Cardiac muscle cell (in vitro differentiated cells and primary cell): ENCODE results near the gene RPS29. TPM values are rescaled to one million over a fixed set of nuclear protein-coding genes. Genes with fewer than 3 reads are reported as not detected.

Source experiments
- DNase-seq, 2 donors: peaks; one replicate each; pipeline versions ENCODE4 v3.0.0 to v3.0.0-alpha.2; 2010 to 2017; ENCODE audit warnings: low read depth in 1 of 2, low spot score in 1 of 2
- H3K27ac ChIP-seq: fragments of 200-600 bp; sonication (generic); 2 replicates; pipeline ENCODE4 v1.5.1; 2016
- H3K27me3 ChIP-seq: fragments of 200-600 bp; sonication (generic); 2 replicates; pipeline ENCODE4 v1.6.0; 2016; ENCODE audit warnings: control low read depth
- H3K36me3 ChIP-seq: fragments of 200-600 bp; sonication (generic); 2 replicates; pipeline ENCODE4 v1.5.1; 2016; ENCODE audit warnings: control low read depth
- H3K4me1 ChIP-seq: fragments of 200-600 bp; sonication (generic); 2 replicates; pipeline ENCODE4 v1.8.1; 2017; ENCODE audit warnings: low read depth, mild to moderate bottlenecking, mixed run types
- H3K4me3 ChIP-seq: fragments of 200-600 bp; sonication (generic); 2 replicates; pipeline ENCODE4 v1.5.1; 2016; ENCODE audit warnings: mild to moderate bottlenecking
- H3K9me3 ChIP-seq: fragments of 200-600 bp; sonication (generic); 2 replicates; pipeline ENCODE4 v1.5.1; 2017; ENCODE audit warnings: low read depth, mild to moderate bottlenecking, control low read depth
- polyA plus RNA-seq: library from polyadenylated mRNA; unstranded; fragments of >200 nt; fragmentation: Nextera tagmentation; extraction: Ambion mirVana; gene quantifications from 2 replicates; pipeline ENCODE4 v1.2.1, GENCODE V29; 2016
- total RNA-seq: library from RNA; depleted of rRNA; stranded (reverse); fragments of >200 nt; gene quantifications from 2 replicates; pipeline ENCODE4 v1.2.3, GENCODE V29; 2016
- TF ChIP-seq, protein P1 (sequence below): IDR thresholded peaks from 2 replicates; pipeline ENCODE4 v1.5.1; 2012; ENCODE audit warnings: low read depth, mild to moderate bottlenecking, low read length

Gene RPS29
- total RNA-seq (498 and 2,037 TPM in 2 replicates), polyA plus RNA-seq (1,089 and 1,188 TPM in 2 replicates)

DNA sequence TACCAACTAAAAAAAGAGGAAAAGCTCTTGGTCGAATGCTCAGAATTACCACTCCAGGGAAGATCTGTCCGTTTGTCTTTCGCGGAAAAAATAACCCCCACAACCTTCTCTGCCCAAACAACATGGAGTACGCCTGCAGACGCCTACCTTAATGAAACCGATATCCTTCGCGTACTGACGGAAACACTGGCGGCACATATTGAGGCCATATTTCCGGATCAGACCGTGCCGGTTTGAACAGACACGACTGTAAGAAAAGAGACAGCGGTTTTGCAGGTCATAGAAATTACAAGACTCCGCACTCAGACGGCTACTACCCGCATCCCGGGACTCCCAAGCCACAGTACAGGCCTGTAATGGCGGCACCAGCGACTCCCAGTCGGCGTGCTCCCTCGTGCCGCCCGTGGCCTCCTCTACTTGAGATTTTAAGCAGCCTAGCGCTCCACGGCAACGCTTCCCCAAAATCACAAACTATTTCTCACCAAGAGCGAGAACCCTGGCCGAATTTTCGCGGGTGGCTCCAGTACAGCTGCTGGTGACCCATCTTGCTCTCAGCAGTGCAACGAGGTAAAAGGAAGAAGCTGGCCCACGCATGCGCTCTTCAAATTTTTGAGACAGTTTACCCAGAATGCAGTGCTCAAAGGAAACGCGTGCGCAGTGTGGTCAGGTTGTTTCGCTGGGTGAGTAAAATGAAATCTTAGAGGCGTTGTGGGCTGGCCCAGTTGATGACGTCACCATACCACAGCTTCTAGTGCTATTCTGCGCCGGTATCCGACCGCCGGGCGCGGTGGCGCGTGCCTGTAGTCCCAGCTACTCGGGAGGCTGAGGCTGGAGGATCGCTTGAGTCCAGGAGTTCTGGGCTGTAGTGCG is at the start of gene RPS29:
RPS29 (minus strand) TSS at position 578 of the 870 bp plus-strand sequence; CDS start at position 544, 34 bp downstream.
- TF ChIP-seq, protein P1, sequence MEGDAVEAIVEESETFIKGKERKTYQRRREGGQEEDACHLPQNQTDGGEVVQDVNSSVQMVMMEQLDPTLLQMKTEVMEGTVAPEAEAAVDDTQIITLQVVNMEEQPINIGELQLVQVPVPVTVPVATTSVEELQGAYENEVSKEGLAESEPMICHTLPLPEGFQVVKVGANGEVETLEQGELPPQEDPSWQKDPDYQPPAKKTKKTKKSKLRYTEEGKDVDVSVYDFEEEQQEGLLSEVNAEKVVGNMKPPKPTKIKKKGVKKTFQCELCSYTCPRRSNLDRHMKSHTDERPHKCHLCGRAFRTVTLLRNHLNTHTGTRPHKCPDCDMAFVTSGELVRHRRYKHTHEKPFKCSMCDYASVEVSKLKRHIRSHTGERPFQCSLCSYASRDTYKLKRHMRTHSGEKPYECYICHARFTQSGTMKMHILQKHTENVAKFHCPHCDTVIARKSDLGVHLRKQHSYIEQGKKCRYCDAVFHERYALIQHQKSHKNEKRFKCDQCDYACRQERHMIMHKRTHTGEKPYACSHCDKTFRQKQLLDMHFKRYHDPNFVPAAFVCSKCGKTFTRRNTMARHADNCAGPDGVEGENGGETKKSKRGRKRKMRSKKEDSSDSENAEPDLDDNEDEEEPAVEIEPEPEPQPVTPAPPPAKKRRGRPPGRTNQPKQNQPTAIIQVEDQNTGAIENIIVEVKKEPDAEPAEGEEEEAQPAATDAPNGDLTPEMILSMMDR, result no peak
- Histone ChIP-seq H3K27ac (peak within 1 kb of the TSS; percentile 91), H3K36me3 (peaks cover 6% of the 10 kb centered on the region), H3K4me1 (peaks cover 12% of the 10 kb centered on the region), H3K4me3 (peak within 1 kb of the TSS; percentile 84), H3K27me3 (no peaks in the 10 kb centered on the region), H3K9me3 (no peaks in the 10 kb centered on the region)
- peak; percentile 99 for DNase-seq

DNA sequence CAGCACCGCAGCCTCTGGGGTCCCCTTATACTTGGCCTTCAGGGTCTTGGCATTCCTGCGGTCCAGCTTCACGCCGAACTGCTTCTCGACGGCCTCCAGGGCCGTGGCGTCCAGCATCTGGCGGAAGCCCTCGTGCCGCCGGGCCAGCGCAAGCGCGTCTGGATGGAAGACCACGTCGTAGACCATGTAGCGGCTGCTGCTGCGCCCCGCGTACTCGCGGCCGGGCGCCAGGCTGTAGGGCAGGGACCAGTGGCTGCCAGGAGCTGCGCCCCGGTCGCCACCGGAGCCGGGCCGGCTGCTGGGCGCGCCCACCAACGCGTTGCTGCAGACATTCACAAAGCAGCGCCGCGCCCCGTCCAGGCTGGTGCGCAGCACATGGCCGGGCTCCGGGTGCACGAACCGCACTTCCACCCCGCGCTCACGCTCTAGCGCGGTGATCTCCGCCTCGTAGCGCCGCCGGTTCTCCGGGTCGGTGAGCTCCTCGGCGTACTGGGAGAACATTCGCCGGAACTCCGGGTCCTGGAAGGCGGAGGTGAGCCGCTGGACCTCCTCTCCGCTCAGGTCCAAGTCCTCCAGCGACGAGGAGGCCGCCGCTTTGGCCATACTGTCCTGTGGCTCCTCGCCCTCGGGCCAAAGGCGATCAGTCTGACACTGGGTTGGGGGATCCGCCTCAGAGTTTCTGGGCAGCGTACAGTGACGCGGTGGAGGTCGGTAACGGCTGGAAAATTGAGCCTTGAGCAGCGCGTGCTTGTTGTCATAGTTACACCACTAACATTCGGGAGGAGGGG is 48.6 kb upstream of the RPS29 start, which contains the start of gene DNAAF2:
DNAAF2 (minus strand) TSS at position 698 of the 788 bp plus-strand sequence; CDS start at position 603, 95 bp downstream.
- no peaks in the 10 kb centered on the region for H3K27me3 ChIP-seq
- H3K9me3 ChIP-seq, result no peaks in the 10 kb centered on the region
- peaks cover 3% of the 10 kb centered on the region for H3K36me3 ChIP-seq
- TF ChIP-seq, protein P1, result no peak
- H3K4me1 ChIP-seq, result peaks cover 9% of the 10 kb centered on the region
- DNase-seq, result peak; percentile 79 to 80
- H3K27ac ChIP-seq, result peak within 1 kb of the TSS; percentile 84
- peak within 1 kb of the TSS; percentile 66 for H3K4me3 ChIP-seq

DNA sequence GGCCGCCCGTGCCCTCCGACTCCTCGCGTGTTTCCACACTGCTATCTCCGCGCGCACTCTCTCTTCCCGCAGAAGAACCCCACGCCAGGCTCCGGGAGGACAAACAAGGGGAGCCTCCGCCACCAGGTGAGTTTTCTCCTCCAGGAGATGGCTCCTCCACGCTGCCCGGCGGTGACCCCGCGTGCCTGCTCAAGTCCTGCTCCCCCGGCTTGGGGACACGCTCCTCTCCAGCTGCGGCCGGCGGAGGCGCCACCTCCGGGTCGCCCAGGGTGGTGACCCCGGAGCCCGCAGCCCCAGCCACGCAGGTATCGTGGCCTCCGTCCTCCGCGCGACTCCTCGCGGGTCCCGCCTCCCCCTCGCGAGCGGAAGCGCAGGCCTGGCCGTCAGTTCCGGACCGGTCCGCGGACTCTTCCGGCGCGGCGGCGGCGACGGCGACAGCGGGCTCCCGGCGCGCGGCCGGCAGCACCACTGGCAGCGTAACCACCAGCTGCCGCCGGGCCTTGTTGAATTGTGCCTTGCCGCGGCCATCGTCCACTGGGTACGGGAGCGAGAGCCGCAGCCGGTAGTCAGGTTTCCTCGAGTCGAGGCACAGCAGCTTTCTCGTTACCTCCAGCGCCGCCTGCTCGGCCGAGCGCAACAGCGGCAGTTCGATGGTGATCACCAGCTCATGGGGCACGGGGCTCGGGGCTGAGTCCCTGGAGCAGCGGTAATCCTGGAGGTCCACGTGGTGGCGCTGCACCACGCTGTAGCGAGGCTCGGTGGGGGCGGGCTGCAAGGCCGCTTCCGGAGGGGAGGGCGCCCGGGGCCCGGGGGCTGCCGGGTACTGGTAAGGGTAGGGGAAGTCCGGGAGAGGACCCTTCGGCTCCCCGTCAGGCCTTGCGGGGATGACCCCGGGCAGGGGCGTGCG is 47.7 kb upstream of the RPS29 start:
- peak overlapping the region; percentile 84 for H3K27ac ChIP-seq
- peaks cover 9% of the 10 kb centered on the region for H3K4me1 ChIP-seq
- TF ChIP-seq, protein P1, result peak; percentile 72
- H3K27me3 ChIP-seq, result no peaks in the 10 kb centered on the region
- DNase-seq, result peak; percentile 96 to 97
- H3K9me3 ChIP-seq, result no peaks in the 10 kb centered on the region
- peaks cover 3% of the 10 kb centered on the region for H3K36me3 ChIP-seq
- H3K4me3 ChIP-seq, result peak overlapping the region; percentile 66

DNA sequence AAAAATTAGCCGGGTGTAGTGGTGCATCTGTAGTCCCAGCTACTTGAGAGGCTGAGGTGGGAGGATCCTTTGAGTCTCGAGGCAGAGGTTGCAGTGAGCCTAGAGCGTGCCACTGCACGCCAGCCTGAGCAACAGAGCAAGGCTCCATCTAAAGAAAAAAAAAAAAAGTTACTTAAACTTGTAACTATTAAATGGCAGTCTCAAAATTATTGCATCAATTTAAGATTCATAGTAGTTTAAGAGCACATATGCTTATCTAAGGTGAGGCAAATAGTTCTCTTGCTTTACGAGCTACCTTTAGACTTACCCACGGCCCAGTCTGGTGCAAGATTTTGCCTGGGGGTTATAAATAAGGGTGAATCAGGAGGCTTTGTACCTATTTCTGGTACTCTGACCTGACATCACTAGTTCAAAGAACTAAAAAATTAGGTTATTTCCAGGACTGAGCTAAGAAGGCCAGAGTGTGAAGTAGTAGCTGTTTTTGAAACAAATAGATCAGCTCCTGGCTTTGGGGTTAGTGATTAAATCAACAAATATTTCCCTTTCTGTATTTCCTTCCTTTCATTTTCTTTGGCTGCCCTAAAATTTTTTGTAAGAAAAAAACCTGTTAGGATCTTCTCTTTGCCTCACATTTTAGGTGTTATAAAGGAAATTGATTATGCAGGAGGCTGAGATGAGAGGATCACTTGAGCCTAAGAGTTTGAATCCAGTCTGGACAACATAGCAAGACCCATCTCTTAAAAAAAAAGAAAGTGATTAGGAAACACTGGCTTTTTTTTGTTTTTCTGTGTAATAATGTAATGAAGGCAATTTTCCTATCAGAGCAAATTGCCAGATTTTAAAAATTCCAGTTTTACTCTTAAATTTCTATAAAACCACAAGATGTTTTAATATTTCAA is 38.0 kb upstream of the RPS29 start:
- TF ChIP-seq, protein P1, result no peak
- no peak overlapping the region for H3K4me3 ChIP-seq
- no peaks in the 10 kb centered on the region for H3K27me3 ChIP-seq
- peaks cover 19% of the 10 kb centered on the region for H3K4me1 ChIP-seq
- DNase-seq, result no peak
- H3K36me3 ChIP-seq, result peaks cover 6% of the 10 kb centered on the region
- H3K9me3 ChIP-seq, result no peaks in the 10 kb centered on the region
- no peak overlapping the region for H3K27ac ChIP-seq
